ENCODE results near the gene AMPD3.

DNA sequence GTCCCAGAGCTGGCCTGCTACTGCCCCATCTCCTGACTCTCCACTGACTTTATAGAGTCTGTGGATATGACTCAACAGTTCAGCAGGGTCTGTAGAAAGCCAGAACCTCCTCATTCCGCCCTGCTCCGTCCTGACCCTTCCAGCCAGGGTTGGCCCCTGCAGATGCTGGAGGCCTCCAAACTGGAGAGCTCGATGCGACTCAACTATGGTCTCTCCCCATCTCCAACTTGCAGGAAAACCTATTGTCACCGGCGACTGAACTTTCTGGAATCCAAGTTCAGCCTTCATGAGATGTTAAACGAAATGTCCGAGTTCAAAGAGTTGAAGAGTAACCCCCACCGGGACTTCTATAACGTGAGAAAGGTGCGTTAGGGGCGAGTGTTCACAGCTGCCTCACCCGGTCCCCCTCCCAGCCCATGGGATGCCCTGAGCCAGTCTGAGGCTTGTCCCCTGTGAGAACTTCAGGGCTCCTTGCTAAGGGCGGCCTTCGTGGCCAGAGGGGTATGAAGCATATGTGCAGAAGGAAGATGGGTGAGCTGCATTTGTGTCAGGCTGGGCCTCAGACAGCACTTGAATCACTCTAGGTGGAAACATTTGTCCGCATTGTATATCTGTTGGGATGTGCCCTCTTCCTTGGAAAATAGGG, 32.1 kb downstream of the AMPD3 start:
- TF ChIP-seq CTCF (IDR thresholded peaks at IDR 0.05) (no peak), POLR2A (IDR thresholded peaks at IDR 0.05) (no peak)
